A673 (cell line): Measurements from ENCODE around the gene CNOT3. TPM values are rescaled to one million over a fixed set of nuclear protein-coding genes. Genes with fewer than 3 reads are reported as not detected.

Experiments
- BruUV-seq: library from RNA; stranded (reverse); fragments of 400-500 nt; replicated peaks from 2 replicates; lab custom pipeline; 2021; lab: Mats Ljungman, UMichigan
- CTCF ChIA-PET: fragments of 300-600 bp; sonication (Branson Sonifier 250); formaldehyde crosslinking; loops from one replicate; lab custom pipeline; 2022; ENCODE audit warnings: antibody characterized with exemption; lab: Charles Lee
- POLR2A ChIA-PET: fragments of 300-600 bp; sonication (Branson Sonifier 250); formaldehyde crosslinking; loops from one replicate; lab custom pipeline; 2022; ENCODE audit warnings: antibody characterized with exemption; ENCODE audit not compliant: low non-redundant PET; lab: Charles Lee
- DNase-seq: peaks from one replicate; pipeline ENCODE4 v3.0.0-alpha.2; 2015; ENCODE audit warnings: low spot score
- H3K27ac ChIP-seq: fragments of 200-600 bp; sonication (generic); 2 replicates; pipeline ENCODE4 v1.5.1; 2016; ENCODE audit warnings: mixed run types, low read depth, mild to moderate bottlenecking, mixed read lengths, antibody characterized with exemption, low read length; ENCODE audit not compliant: poor library complexity, severe bottlenecking
- H3K27me3 ChIP-seq: fragments of 200-600 bp; sonication (generic); replicated peaks from 2 replicates; pipeline ENCODE4 v1.6.1; 2017; ENCODE audit warnings: mixed run types, low read depth, mild to moderate bottlenecking, mixed read lengths, antibody characterized with exemption, low read length; ENCODE audit not compliant: insufficient read depth, poor library complexity
- H3K36me3 ChIP-seq: fragments of 200-600 bp; sonication (generic); 2 replicates; pipeline ENCODE4 v1.6.1; 2016; ENCODE audit warnings: mixed run types, mild to moderate bottlenecking, mixed read lengths, antibody characterized with exemption, low read length; ENCODE audit not compliant: insufficient read depth, poor library complexity, severe bottlenecking
- H3K4me1 ChIP-seq: fragments of 200-600 bp; sonication (generic); 2 replicates; pipeline ENCODE4 v1.6.1; 2017; ENCODE audit warnings: mixed run types, mild to moderate bottlenecking, mixed read lengths, antibody characterized with exemption, low read length; ENCODE audit not compliant: insufficient read depth, poor library complexity, severe bottlenecking
- H3K4me3 ChIP-seq: fragments of 200-600 bp; sonication (generic); 2 replicates; pipeline ENCODE4 v1.5.1; 2016; ENCODE audit warnings: low read depth, mixed run types, mild to moderate bottlenecking, mixed read lengths, low read length; ENCODE audit not compliant: poor library complexity, severe bottlenecking
- H3K9me3 ChIP-seq: fragments of 200-600 bp; sonication (generic); 2 replicates; pipeline ENCODE4 v1.6.1; 2016; ENCODE audit warnings: mixed run types, low read depth, mild to moderate bottlenecking, mixed read lengths, antibody characterized with exemption, low read length; ENCODE audit not compliant: poor library complexity, severe bottlenecking
- EZH2 ChIP-seq: fragments of 200-600 bp; sonication (generic); IDR thresholded peaks from 2 replicates; pipeline ENCODE4 v1.6.1; 2017; ENCODE audit warnings: borderline replicate concordance, low read depth, mild to moderate bottlenecking, mixed read lengths, antibody characterized with exemption, low read length; ENCODE audit not compliant: poor library complexity, severe bottlenecking
- intact Hi-C: fragments of 100-400 bp; cut with micrococcal nuclease; formaldehyde crosslinking; loops from one replicate; pipeline ENCODE4 v1.10.0; 2022; ENCODE audit not compliant: unreplicated experiment
- total RNA-seq: library from RNA; stranded (reverse); gene quantifications from 2 replicates; pipeline ENCODE4 v1.2.3, GENCODE V29; 2021
- TF ChIP-seq, protein P1 (sequence below): fragments of 300-800, 200-600 bp; sonication (generic); conservative IDR thresholded peaks from 2 replicates; pipeline ENCODE4 v1.5.1; 2017; ENCODE audit warnings: low read depth, mild to moderate bottlenecking, antibody characterized with exemption, low read length, moderate library complexity, mixed read lengths

The CNOT3 gene
- total RNA-seq, 1 experiment from 2014 or later: 102 TPM

DNA sequence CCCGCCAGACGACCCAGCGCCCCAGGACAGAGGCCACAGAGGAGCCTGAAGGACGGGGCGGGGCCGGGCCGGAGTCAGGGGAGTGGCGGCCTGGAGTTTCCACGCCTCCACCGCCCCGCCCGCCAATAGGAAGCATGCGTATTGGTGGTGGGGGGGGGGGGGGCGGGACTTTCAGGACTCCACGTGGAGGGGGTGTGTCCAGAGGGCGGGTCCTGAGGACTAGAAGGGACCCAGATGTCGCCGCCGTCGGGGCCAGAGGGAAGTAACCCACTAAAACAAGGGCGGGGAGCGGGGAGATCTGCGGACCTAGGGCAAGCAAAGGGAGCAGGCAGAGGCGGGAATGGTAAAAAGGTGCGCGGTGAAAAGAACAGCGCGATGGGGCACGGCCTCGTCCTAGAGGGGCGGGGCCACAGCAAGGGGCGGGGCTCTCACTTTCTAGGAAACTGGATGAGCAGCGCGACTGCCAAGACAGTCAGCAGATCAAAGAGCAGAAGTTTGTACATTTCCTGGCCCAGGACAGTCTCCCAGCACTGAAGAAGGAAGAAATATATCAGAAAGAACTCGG, 24.8 kb downstream of the CNOT3 start:
- Histone ChIP-seq H3K9me3 (no peaks in the 10 kb centered on the region), H3K27me3 (no peaks in the 10 kb centered on the region), H3K36me3 (peaks cover 7% of the 10 kb centered on the region), H3K4me3 (peak overlapping the region; percentile 43), H3K4me1 (peaks cover 9% of the 10 kb centered on the region), H3K27ac (no peak overlapping the region)
- DNase-seq: peak; percentile 85
- BruUV-seq: no TSS peak
- ChIA-PET CTCF (no interaction called here), POLR2A (no interaction called here)
- intact Hi-C loops: no loop called here
- TF ChIP-seq, protein P1, sequence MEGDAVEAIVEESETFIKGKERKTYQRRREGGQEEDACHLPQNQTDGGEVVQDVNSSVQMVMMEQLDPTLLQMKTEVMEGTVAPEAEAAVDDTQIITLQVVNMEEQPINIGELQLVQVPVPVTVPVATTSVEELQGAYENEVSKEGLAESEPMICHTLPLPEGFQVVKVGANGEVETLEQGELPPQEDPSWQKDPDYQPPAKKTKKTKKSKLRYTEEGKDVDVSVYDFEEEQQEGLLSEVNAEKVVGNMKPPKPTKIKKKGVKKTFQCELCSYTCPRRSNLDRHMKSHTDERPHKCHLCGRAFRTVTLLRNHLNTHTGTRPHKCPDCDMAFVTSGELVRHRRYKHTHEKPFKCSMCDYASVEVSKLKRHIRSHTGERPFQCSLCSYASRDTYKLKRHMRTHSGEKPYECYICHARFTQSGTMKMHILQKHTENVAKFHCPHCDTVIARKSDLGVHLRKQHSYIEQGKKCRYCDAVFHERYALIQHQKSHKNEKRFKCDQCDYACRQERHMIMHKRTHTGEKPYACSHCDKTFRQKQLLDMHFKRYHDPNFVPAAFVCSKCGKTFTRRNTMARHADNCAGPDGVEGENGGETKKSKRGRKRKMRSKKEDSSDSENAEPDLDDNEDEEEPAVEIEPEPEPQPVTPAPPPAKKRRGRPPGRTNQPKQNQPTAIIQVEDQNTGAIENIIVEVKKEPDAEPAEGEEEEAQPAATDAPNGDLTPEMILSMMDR: no peak
- TF ChIP-seq EZH2: no peak

DNA sequence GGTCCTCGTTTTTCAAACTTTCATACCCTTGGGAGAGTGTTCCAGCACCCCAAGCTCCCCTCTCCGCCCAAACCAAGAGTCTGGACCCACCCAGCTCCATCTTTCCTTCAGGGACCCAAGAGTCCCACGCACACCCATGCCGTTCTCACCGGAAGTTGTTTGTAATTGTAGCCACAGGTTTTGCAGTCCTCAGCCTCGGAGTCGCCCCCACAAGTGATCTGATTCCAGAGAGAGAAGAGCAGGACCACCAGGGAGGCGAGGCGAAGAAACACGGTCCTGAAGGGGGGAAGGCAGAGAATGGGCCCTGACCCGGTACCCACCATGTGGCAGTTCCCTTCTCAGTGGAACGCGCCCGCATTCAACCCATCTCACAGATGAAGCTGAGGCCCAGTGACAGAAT, 25.3 kb downstream of the CNOT3 start:
- peaks cover 2% of the 10 kb centered on the region for H3K36me3 ChIP-seq
- H3K27ac ChIP-seq: no peak overlapping the region
- no peak overlapping the region for H3K4me3 ChIP-seq
- no peak for TF ChIP-seq EZH2
- TF ChIP-seq, protein P1: no peak
- no TSS peak for BruUV-seq
- H3K27me3 ChIP-seq: no peaks in the 10 kb centered on the region
- intact Hi-C loops: no loop called here
- peaks cover 9% of the 10 kb centered on the region for H3K4me1 ChIP-seq
- no peak for DNase-seq
- ChIA-PET CTCF (no interaction called here), POLR2A (no interaction called here)
- no peaks in the 10 kb centered on the region for H3K9me3 ChIP-seq

DNA sequence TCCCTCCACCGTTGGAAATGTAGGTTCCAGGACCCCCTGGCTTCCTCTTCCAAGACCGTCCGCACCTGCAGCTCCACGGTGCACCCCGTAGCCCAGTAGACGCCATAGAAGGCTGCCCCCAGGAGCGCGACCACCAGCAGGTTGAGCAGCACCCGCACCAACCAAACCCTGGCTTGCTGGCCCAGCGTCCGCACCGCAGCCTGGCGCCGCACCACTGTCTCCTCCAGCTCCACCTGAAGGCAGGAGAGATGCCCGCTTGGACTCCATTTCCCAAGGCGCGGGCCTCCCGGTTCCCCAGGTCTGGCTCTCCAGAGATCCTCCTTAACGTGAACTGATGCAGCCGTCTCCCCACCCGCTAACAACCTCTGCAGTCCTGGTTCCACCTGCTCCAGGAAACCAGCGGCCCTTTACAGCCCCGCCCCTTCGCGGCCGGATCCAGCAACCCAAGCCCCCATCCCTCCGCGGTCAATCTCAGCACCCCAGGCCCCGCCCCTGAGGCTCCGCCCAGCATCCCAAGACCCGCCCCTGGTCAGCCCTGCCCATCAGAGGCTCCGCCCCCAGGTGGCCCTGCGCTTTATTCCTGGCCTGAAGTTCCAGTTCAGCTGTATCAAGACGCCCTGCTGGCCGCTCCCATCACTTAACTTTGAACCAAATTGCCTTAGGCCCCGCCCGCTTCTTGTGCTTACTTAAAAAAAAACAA, 27.0 kb downstream of the CNOT3 start:
- Histone ChIP-seq H3K36me3 (no peaks in the 10 kb centered on the region), H3K4me1 (peaks cover 2% of the 10 kb centered on the region), H3K9me3 (no peaks in the 10 kb centered on the region), H3K4me3 (no peak overlapping the region), H3K27me3 (no peaks in the 10 kb centered on the region), H3K27ac (no peak overlapping the region)
- CTCF ChIA-PET: no interaction called here
- intact Hi-C loops: no loop called here
- POLR2A ChIA-PET: no interaction called here
- BruUV-seq: no TSS peak
- peak; percentile 26 for DNase-seq
- TF ChIP-seq, protein P1: no peak
- TF ChIP-seq EZH2: no peak
